Ovary (tissue), 3 donors: ENCODE results near the gene TNFSF12.

Experiments
- POLR2A ChIP-seq: fragments of 450-650 bp; IDR thresholded peaks from one replicate; pipeline ENCODE4 v1.6.1; 2017; ENCODE audit warnings: antibody characterized with exemption, mild to moderate bottlenecking, moderate library complexity
- TF ChIP-seq, protein P1 (sequence below), 3 donors: fragments of 450-650 bp in 2 of 3; fragments of 200-600 bp in 1 of 3; IDR thresholded peaks; one replicate each; pipeline versions ENCODE4 v1.5.1 to v1.8.0; 2016 to 2022; ENCODE audit warnings: antibody characterized with exemption in 3 of 3, mild to moderate bottlenecking in 1 of 3
- donor health status: DM: no; HTN: no; CAD: no.

DNA sequence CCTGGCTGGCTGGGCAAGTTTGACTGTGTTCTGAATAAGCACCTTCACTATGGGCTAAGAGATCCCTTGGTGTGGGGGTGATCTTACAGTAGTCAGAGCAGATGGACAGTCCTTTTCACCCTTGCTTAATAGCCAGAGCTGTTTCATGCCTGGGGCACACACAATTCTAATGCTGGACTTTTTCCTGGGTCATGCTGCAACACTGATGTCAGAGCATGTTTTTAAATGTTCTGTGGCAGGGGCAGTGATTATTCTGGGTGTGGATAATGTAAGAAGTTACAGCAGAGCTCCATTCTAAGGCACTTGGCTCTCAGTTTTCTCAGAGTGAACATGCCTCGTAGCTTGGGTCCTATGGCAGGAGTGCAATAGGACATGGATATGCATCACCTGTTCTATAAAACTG is 26.6 kb downstream of the TNFSF12 start:
- TF ChIP-seq, protein P1, sequence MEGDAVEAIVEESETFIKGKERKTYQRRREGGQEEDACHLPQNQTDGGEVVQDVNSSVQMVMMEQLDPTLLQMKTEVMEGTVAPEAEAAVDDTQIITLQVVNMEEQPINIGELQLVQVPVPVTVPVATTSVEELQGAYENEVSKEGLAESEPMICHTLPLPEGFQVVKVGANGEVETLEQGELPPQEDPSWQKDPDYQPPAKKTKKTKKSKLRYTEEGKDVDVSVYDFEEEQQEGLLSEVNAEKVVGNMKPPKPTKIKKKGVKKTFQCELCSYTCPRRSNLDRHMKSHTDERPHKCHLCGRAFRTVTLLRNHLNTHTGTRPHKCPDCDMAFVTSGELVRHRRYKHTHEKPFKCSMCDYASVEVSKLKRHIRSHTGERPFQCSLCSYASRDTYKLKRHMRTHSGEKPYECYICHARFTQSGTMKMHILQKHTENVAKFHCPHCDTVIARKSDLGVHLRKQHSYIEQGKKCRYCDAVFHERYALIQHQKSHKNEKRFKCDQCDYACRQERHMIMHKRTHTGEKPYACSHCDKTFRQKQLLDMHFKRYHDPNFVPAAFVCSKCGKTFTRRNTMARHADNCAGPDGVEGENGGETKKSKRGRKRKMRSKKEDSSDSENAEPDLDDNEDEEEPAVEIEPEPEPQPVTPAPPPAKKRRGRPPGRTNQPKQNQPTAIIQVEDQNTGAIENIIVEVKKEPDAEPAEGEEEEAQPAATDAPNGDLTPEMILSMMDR (IDR thresholded peaks at IDR 0.05): no peak
- no peak for TF ChIP-seq POLR2A
